ENCODE data around the gene RASEF.

DNA sequence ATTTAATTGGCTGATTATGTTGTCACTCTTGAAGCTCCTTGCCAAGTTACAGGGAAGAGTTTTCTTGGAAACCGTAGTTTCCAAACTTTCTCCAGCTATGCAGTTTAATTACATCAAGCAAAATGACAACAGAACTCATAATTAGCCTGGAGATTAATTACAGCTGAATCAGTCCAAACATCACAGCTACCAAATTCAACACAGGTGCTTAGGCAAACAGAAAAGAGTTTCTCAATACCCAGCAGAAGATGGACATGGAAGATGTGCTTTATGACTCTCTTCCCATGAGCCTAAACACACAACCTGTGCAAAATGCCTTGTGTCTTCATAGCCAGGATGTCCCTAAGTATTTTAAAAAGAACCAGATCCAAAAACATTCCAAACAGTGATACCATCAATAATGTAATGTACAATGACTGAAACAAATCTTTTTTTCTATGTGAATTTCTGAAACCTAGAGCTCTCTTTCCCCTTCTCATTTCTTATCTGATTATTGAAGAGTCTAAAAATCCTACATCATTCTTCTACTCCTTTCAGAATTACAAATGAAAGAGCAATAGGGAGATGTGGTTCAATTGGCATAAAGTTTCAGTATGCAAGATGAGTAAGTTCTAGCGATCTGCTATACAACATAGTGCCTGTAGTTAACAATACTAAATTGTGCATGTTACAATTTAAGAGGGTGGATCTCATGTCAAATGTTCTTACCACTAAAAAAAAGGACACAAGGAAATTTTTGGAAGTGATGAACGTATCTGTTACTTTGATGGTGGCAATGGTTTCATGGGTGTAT is 124.3 kb downstream of the RASEF start:
- TF ChIP-seq CTCF (IDR thresholded peaks at IDR 0.05): no peak
- TF ChIP-seq POLR2A (IDR thresholded peaks at IDR 0.05): no peak

Measured in thyroid gland (tissue), 4 donors.